K562 (cell line): Measurements from ENCODE around the gene ARL4D. TPM values are rescaled to one million over a fixed set of nuclear protein-coding genes. Genes with fewer than 3 reads are reported as not detected.
A peak's percentile ranks its signal among the peaks of the same experiment; 100 is the strongest.
"Not testable (repeated sequence)": the region's sequence is repeated elsewhere in the genome, so short reads cannot be mapped to it uniquely, and the experiment has no call there.

Experiments used
- ATAC-seq: fragments of 200-7000 bp; cut with Tn5 transposase; 3 replicates; pipeline ENCODE4 v1.9.1; 2020; ENCODE audit warnings: moderate library complexity
- BruUV-seq: library from RNA; stranded (reverse); fragments of 400-500 nt; replicated peaks from 2 replicates; lab custom pipeline; 2021; lab: Mats Ljungman, UMichigan
- CTCF ChIA-PET: fragments of 300-600 bp; formaldehyde crosslinking; extraction: SDS; loops from one replicate; lab custom pipeline; 2021; ENCODE audit warnings: low intra/inter-chr PET ratio; lab: Yijun Ruan, JAX
- POLR2A ChIA-PET: fragments of 300-600, 350-650 bp; sonication (Branson Sonifier 250); formaldehyde crosslinking; extraction: SDS; loops from one replicate; lab custom pipeline; 2021; ENCODE audit warnings: antibody characterized with exemption, inconsistent platforms; lab: Yijun Ruan, JAX
- DNase-seq, 4 experiments: peaks; one replicate each; pipeline versions ENCODE4 v3.0.0 to v3.0.0-alpha.2; 2011 to 2018; ENCODE audit warnings: low spot score in 3 of 4, mixed read lengths in 3 of 4; ENCODE audit errors: extremely low read depth in 1 of 4
- FAIRE-seq: peaks from 2 replicates; lab custom pipeline; 2011; peaks lifted over from hg19 to GRCh38; lab: Jason Lieb, UNC
- H2AFZ ChIP-seq: 2 replicates; pipeline ENCODE4 v1.6.0; 2011; ENCODE audit warnings: low read depth, low read length, control low read depth, inconsistent platforms
- H3K27ac ChIP-seq: fragments of 200-600 bp; 3 replicates; pipeline ENCODE4 v1.8.0; 2011; ENCODE audit warnings: low read depth, mild to moderate bottlenecking, control low read depth, inconsistent platforms, low read length, moderate library complexity, mixed read lengths; ENCODE audit errors: extremely low read depth
- H3K27me3 ChIP-seq, 2 experiments: fragments of 300-600 bp in 1 of 2; 2 replicates in 1 of 2; 3 replicates in 1 of 2; pipeline versions ENCODE4 v1.6.0 to v1.8.0; 2011; ENCODE audit warnings: inconsistent platforms in 2 of 2, low read length in 2 of 2, mild to moderate bottlenecking in 1 of 2, mixed read lengths in 1 of 2, moderate library complexity in 1 of 2; ENCODE audit not compliant: control insufficient read depth in 2 of 2, insufficient read depth in 2 of 2
- H3K36me3 ChIP-seq: fragments of 300-600 bp; 3 replicates; pipeline ENCODE4 v1.8.0; 2011; ENCODE audit warnings: mild to moderate bottlenecking, low read length, inconsistent platforms; ENCODE audit not compliant: control insufficient read depth, insufficient read depth
- H3K4me1 ChIP-seq, 2 experiments: fragments of 200-600 bp in 1 of 2; replicated peaks in 1 of 2; 2 replicates in 1 of 2; 3 replicates in 1 of 2; pipeline versions ENCODE4 v1.5.1 to v1.8.0; 2011; ENCODE audit warnings: inconsistent platforms in 2 of 2, low read length in 2 of 2, mild to moderate bottlenecking in 1 of 2, mixed read lengths in 1 of 2, moderate library complexity in 1 of 2; ENCODE audit not compliant: control insufficient read depth in 2 of 2, insufficient read depth in 2 of 2
- H3K4me2 ChIP-seq: 2 replicates; pipeline ENCODE4 v1.6.1; 2011; ENCODE audit warnings: low read length, control low read depth, inconsistent platforms, mixed read lengths; ENCODE audit not compliant: insufficient read depth
- H3K4me3 ChIP-seq: fragments of 200-600 bp; sonication (generic), shearing (Covaris generic); 2 replicates; pipeline ENCODE4 v1.5.1; 2016; ENCODE audit warnings: control low read depth, inconsistent platforms
- H3K79me2 ChIP-seq: fragments of 200-600 bp; 3 replicates; pipeline ENCODE4 v1.8.0; 2011; ENCODE audit warnings: low read length, inconsistent platforms; ENCODE audit not compliant: control insufficient read depth, insufficient read depth
- H3K9ac ChIP-seq, 2 experiments: 2 replicates each; pipeline versions ENCODE4 v1.6.0 to v1.6.1; 2011; ENCODE audit warnings: low read depth in 2 of 2, low read length in 2 of 2, control low read depth in 1 of 2, inconsistent platforms in 1 of 2, mild to moderate bottlenecking in 1 of 2, mixed read lengths in 1 of 2; ENCODE audit not compliant: insufficient read depth in 1 of 2
- H3K9me1 ChIP-seq: one replicate; pipeline ENCODE4 v1.6.0; 2011; ENCODE audit warnings: inconsistent platforms, mild to moderate bottlenecking, low read length, moderate library complexity; ENCODE audit not compliant: control insufficient read depth, insufficient read depth
- H3K9me3 ChIP-seq: replicated peaks from 2 replicates; pipeline ENCODE4 v1.5.1; 2011; ENCODE audit warnings: low read depth, low read length, inconsistent platforms; ENCODE audit not compliant: control insufficient read depth, insufficient read depth
- H4K20me1 ChIP-seq: replicated peaks from 2 replicates; pipeline ENCODE4 v1.6.1; 2011; ENCODE audit warnings: low read length, inconsistent platforms, mixed read lengths; ENCODE audit not compliant: control insufficient read depth, insufficient read depth
- PBX2 ChIP-seq, 2 experiments: IDR thresholded peaks in 1 of 2; conservative IDR thresholded peaks in 1 of 2; 2 replicates each; pipeline ENCODE4 v1.6.1; 2016; ENCODE audit warnings: low read depth in 2 of 2, mild to moderate bottlenecking in 1 of 2, missing compliant biosample characterization in 1 of 2, missing genetic modification characterization in 1 of 2, moderate library complexity in 1 of 2
- WGBS: fragments of 100-300 bp; shearing (Covaris generic); methylation state at CpG from one replicate; pipeline ENCODE4 v1.1.6; 2016; ENCODE audit warnings: low coverage, mixed read lengths; ENCODE audit not compliant: insufficient coverage; ENCODE audit errors: missing lambda C conversion rate; 5-methylcytosine and 5-hydroxymethylcytosine counted together
- in situ Hi-C: fragments of 300-500 bp; cut with MboI; formaldehyde crosslinking; loops from 4 replicates; pipeline ENCODE4 v1.15.0; 2018; ENCODE audit warnings: inconsistent platforms, mixed read lengths
- intact Hi-C: fragments of 100-400 bp; cut with micrococcal nuclease; formaldehyde crosslinking; loops from 2 replicates; pipeline ENCODE4 v1.14.2; 2022
- polyA plus RNA-seq, 8 experiments: library from polyadenylated mRNA; depleted of rRNA in 4 of 8; stranded (reverse) in 5 of 8; unstranded in 3 of 8; fragments of >200 nt; fragmentation: Nextera tagmentation in 2 of 8; fragmentation: Illumina TruSeq in 1 of 8; extraction: Ambion mirVana in 2 of 8; extraction: Trizol in 1 of 8; gene quantifications; 2 replicates each; pipeline versions ENCODE4 v1.2.1 to v1.2.3, GENCODE V29; 2011 to 2014; ENCODE audit warnings: inconsistent platforms in 1 of 8, missing spikeins in 1 of 8
- total RNA-seq, 7 experiments: library from RNA; depleted of rRNA in 6 of 7; stranded (reverse); fragments of >200 nt in 6 of 7; fragmentation: Illumina TruSeq in 2 of 7; extraction: Trizol in 2 of 7; gene quantifications; 2 replicates each; pipeline versions ENCODE4 v1.2.1 to v1.2.3, GENCODE V29; 2011 to 2021; ENCODE audit warnings: low replicate concordance in 1 of 7

Gene ARL4D
- total and polyA plus RNA-seq, 9 of the 15 experiments (the other 6 are each of a cell fraction or from before 2014, with no cell fraction given), result 0.07 to 0.53 (median 0.28) TPM; not detected in 1

- H3K9me3 ChIP-seq; H3K79me2 ChIP-seq; H3K4me2 ChIP-seq; H2AFZ ChIP-seq; H4K20me1 ChIP-seq; BruUV-seq; H3K4me1 ChIP-seq; H3K9ac ChIP-seq; DNase-seq; in situ Hi-C loops; CTCF ChIA-PET; ATAC-seq; FAIRE-seq; intact Hi-C loops; H3K4me3 ChIP-seq; H3K27ac ChIP-seq; H3K9me1 ChIP-seq; H3K27me3 ChIP-seq; H3K36me3 ChIP-seq; TF ChIP-seq PBX2 (CRISPR knock-in tag; IDR thresholded peaks at IDR 0.05; ENCODE audit: low read depth): not testable (repeated sequence)
- POLR2A ChIA-PET, result interaction anchor here (1.0 to 4.5 kb wide), 3 partner anchors 8 to 12 kb away, joined by 4 to 35 read pairs (median 6); no protein-coding TSS in a partner anchor
- whole genome bisulfite sequencing, result 21% methylated on average over 4 of the region's 4 CpGs
- 0 out of 2 replicates have a peak, but pooled peaks have one; percentile 12 for TF ChIP-seq PBX2 (tag; conservative IDR thresholded peaks at IDR 0.05; ENCODE audit: low read depth)
Observed at GRCh38 chr17:43375915-43376314, 22.9 kb upstream of the ARL4D start.
